Stomach (tissue), 9 donors: ENCODE results near the gene KIAA0513. TPM values are rescaled to one million over a fixed set of nuclear protein-coding genes. Genes with fewer than 3 reads are reported as not detected.

Source experiments
- DNase-seq, 2 donors: peaks; one replicate each; pipeline versions ENCODE4 v3.0.0 to v3.0.0-alpha.2; 2013 to 2019
- H3K27ac ChIP-seq, 5 donors: fragments of 200-600 bp in 4 of 5; sonication (generic) in 4 of 5; one replicate each; pipeline ENCODE4 v1.5.1; 2013 to 2019; ENCODE audit warnings: mild to moderate bottlenecking in 1 of 5, moderate library complexity in 1 of 5
- H3K27me3 ChIP-seq, 3 donors: fragments of 200-600 bp; sonication (generic); one replicate each; pipeline ENCODE4 v1.5.1; 2017 to 2019; ENCODE audit warnings: mixed run types in 1 of 3
- H3K36me3 ChIP-seq, 4 donors: fragments of 200-600 bp; sonication (generic); 1 replicate in 3 of 4; 2 replicates in 1 of 4; pipeline ENCODE4 v1.5.1; 2016 to 2019
- H3K4me1 ChIP-seq, 4 donors: fragments of 200-600 bp; sonication (generic); one replicate each; pipeline ENCODE4 v1.5.1; 2016 to 2019
- H3K4me3 ChIP-seq, 4 donors: fragments of 200-600 bp; sonication (generic) in 3 of 4; one replicate each; pipeline ENCODE4 v1.5.1; 2016 to 2019; ENCODE audit warnings: mild to moderate bottlenecking in 1 of 4
- H3K9me3 ChIP-seq, 4 donors: fragments of 200-600 bp; sonication (generic); one replicate each; pipeline ENCODE4 v1.5.1; 2016 to 2019
- CTCF ChIP-seq, 7 experiments: fragments of 450-650 bp in 4 of 7; fragments of 200-600 bp in 3 of 7; sonication (generic) in 3 of 7; IDR thresholded peaks; one replicate each; pipeline ENCODE4 v1.5.1; 2016 to 2019; ENCODE audit warnings: antibody characterized with exemption in 7 of 7, control low read depth in 2 of 7, mild to moderate bottlenecking in 1 of 7
- EP300 ChIP-seq: sonication (generic); formaldehyde crosslinking; IDR thresholded peaks from one replicate; pipeline ENCODE4 v1.6.1; 2017; ENCODE audit warnings: antibody characterized with exemption
- POLR2A ChIP-seq, 4 donors: fragments of 450-650 bp; IDR thresholded peaks; one replicate each; pipeline ENCODE4 v1.6.1; 2016; ENCODE audit warnings: antibody characterized with exemption in 4 of 4, control low read depth in 2 of 4, mild to moderate bottlenecking in 1 of 4, moderate library complexity in 1 of 4
- POLR2AphosphoS5 ChIP-seq, 3 donors: sonication (generic); formaldehyde crosslinking; IDR thresholded peaks; one replicate each; pipeline ENCODE4 v1.6.1; 2016; ENCODE audit warnings: antibody characterized with exemption in 3 of 3
- WGBS, 5 donors: extraction: QIAGEN DNeasy Blood & Tissue Kit in 3 of 5; methylation state at CpG; one replicate each; pipeline versions ENCODE4 v1.1.5 to v1.1.7; 2013 to 2018; 5-methylcytosine and 5-hydroxymethylcytosine counted together
- intact Hi-C: fragments of 100-400 bp; cut with DNase I; formaldehyde crosslinking; loops from one replicate; pipeline ENCODE4 v1.15.1; 2023; ENCODE audit warnings: low total_unique reads
- polyA plus RNA-seq, 3 donors: library from polyadenylated mRNA; stranded (reverse); fragments of 200-250 nt; gene quantifications; one replicate each; pipeline ENCODE4 v1.2.3, GENCODE V29; 2013
- total RNA-seq, 5 donors: library from RNA; depleted of rRNA; stranded (reverse); fragments of >200 nt; gene quantifications; one replicate each; pipeline versions ENCODE4 v1.1.0 to v1.2.3, GENCODE V29; 2014 to 2016
- donor health status: healthy with polysubstance abuse.
- donor health status: Bipolar disorder and iron deficiency.
- donor health status: healthy.

KIAA0513 gene
- total and polyA plus RNA-seq, 8 donors, result 3.6 to 40.6 (median 14.9) TPM

DNA sequence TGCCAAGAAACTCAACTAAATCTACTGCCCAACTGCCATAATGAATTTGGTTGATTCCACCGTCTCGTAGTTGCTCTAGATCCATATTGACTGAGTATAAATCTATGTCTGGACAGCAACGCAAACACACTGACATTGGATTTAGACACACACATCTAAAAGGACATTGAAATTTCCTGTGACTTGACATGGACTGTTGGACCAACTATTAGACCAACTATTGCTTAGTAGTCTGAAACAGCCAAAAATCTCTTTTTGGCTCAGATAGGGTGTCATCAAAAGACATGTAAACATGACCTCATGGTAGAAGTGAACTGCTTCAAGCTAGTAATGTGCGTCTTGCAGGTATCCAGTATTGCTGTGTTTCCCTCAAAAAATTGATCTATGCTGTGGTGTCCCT, 31.3 kb downstream of the KIAA0513 start:
- intact Hi-C loops, result no loop called here
- Histone ChIP-seq H3K27ac (no peak overlapping the region), H3K9me3 (no peaks in the 10 kb centered on the region), H3K4me3 (no peak overlapping the region), H3K4me1 (peaks cover 12 to 69% (median 35%) of the 10 kb centered on the region in 4 donors), H3K36me3 (peaks cover 0 to 25% (median 15%) of the 10 kb centered on the region in 4 donors), H3K27me3 (no peaks in the 10 kb centered on the region)
- TF ChIP-seq EP300 (no peak), POLR2AphosphoS5 (IDR thresholded peaks at IDR 0.05) (no peak), CTCF (IDR thresholded peaks at IDR 0.05) (no peak), POLR2A (IDR thresholded peaks at IDR 0.05) (no peak)
- 67 to 98% (median 95%) methylated on average over 4 of the region's 4 CpGs for WGBS, 5 donors
- no peak for DNase-seq

- H3K4me3 ChIP-seq, result no peak overlapping the region
- peaks cover under 1 to 46% (median 14%) of the 10 kb centered on the region in 4 donors for H3K4me1 ChIP-seq
- H3K27ac ChIP-seq, result peak overlapping the region in 1 of 5 donors; percentile 47
- intact Hi-C loops, result no loop called here
- DNase-seq, result peak; percentile 39 to 40
- TF ChIP-seq POLR2A (IDR thresholded peaks at IDR 0.05), result no peak
- no peak for TF ChIP-seq CTCF (IDR thresholded peaks at IDR 0.05)
- no peak for TF ChIP-seq POLR2AphosphoS5 (IDR thresholded peaks at IDR 0.05)
- H3K9me3 ChIP-seq, result no peaks in the 10 kb centered on the region
- 68 to 87% (median 81%) methylated on average over 8 of the region's 8 CpGs for WGBS, 5 donors
- peaks cover 7 to 42% (median 30%) of the 10 kb centered on the region in 4 donors for H3K36me3 ChIP-seq
- H3K27me3 ChIP-seq, result no peaks in the 10 kb centered on the region
Measured at GRCh38 chr16:85061566-85061965, 34.0 kb downstream of the KIAA0513 start.

- intact Hi-C loops, result no loop called here
- H3K27ac ChIP-seq, result peak overlapping the region in 1 of 5 donors; percentile 47
- no peaks in the 10 kb centered on the region for H3K9me3 ChIP-seq
- DNase-seq, result no peak
- H3K36me3 ChIP-seq, result peaks cover 11 to 50% (median 37%) of the 10 kb centered on the region in 4 donors
- 83 to 94% (median 91%) methylated on average over 9 of the region's 9 CpGs for WGBS, 5 donors
- H3K27me3 ChIP-seq, result no peaks in the 10 kb centered on the region
- H3K4me3 ChIP-seq, result no peak overlapping the region
- TF ChIP-seq POLR2A (IDR thresholded peaks at IDR 0.05), result no peak
- no peak for TF ChIP-seq POLR2AphosphoS5 (IDR thresholded peaks at IDR 0.05)
- no peak for TF ChIP-seq CTCF (IDR thresholded peaks at IDR 0.05)
- no peak for TF ChIP-seq EP300
- H3K4me1 ChIP-seq, result peaks cover 0 to 39% (median 6%) of the 10 kb centered on the region in 4 donors
Measured at GRCh38 chr16:85062323-85062722, 34.7 kb downstream of the KIAA0513 start.

DNA sequence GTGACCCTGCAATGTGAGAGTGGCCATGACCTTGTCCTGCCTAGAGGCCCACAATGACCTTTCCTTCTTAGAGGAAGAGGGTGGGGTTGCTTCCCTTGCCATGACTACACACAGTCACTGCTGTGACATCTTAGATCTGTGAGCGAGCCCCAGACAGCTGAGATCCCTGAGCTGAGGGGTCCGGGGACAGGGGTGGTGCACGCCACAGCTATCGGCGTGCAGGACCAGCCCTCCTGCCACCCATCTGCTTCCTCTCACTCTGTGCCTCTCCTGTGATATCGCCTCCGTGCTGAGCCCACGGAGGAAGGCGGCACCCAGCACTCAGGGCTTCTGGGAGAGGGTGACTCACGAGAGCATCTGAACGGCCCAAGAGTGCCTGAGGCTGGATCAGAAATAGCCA, 35.2 kb downstream of the KIAA0513 start:
- intact Hi-C loops, result no loop called here
- TF ChIP-seq POLR2AphosphoS5 (IDR thresholded peaks at IDR 0.05) (no peak), EP300 (no peak), CTCF (IDR thresholded peaks at IDR 0.05) (no peak), POLR2A (IDR thresholded peaks at IDR 0.05) (no peak)
- WGBS, 5 donors, result 87 to 92% (median 91%) methylated on average over 11 of the region's 11 CpGs
- H3K27ac ChIP-seq, result peak overlapping the region in 2 of 5 donors; percentile 20 to 47
- no peak for DNase-seq
- no peaks in the 10 kb centered on the region for H3K9me3 ChIP-seq
- H3K36me3 ChIP-seq, result peaks cover 16 to 55% (median 42%) of the 10 kb centered on the region in 4 donors
- no peaks in the 10 kb centered on the region for H3K27me3 ChIP-seq
- H3K4me1 ChIP-seq, result peaks cover 0 to 34% (median 3%) of the 10 kb centered on the region in 4 donors
- H3K4me3 ChIP-seq, result no peak overlapping the region
